Loucy (cell line): ENCODE results near the gene RPL15.
A peak's percentile ranks its signal among the peaks of the same experiment; 100 is the strongest.
"Not testable (repeated sequence)": the region's sequence is repeated elsewhere in the genome, so short reads cannot be mapped to it uniquely, and the experiment has no call there.

Source experiments
- H2AFZ ChIP-seq: fragments of 200-600 bp; sonication (generic); 2 replicates; pipeline ENCODE4 v1.6.0; 2016; ENCODE audit warnings: antibody characterized with exemption, mild to moderate bottlenecking, low read length, moderate library complexity
- H3F3A ChIP-seq: fragments of 200-600 bp; 2 replicates; pipeline ENCODE4 v1.6.0; 2016; ENCODE audit warnings: antibody characterized with exemption, low read depth, mild to moderate bottlenecking
- H3K27me3 ChIP-seq: fragments of 200-600 bp; sonication (generic); 2 replicates; pipeline ENCODE4 v1.6.1; 2014; ENCODE audit warnings: low read length, mild to moderate bottlenecking; ENCODE audit not compliant: insufficient read depth, poor library complexity, severe bottlenecking
- H3K36me3 ChIP-seq: fragments of 200-600 bp; sonication (generic); 2 replicates; pipeline ENCODE4 v1.6.1; 2016; ENCODE audit warnings: low read length; ENCODE audit not compliant: insufficient read depth
- H3K4me1 ChIP-seq: fragments of 200-600 bp; sonication (generic); 2 replicates; pipeline ENCODE4 v1.5.1; 2014; ENCODE audit warnings: low read length, mild to moderate bottlenecking; ENCODE audit not compliant: insufficient read depth, poor library complexity, severe bottlenecking
- H3K4me2 ChIP-seq: fragments of 200-600 bp; sonication (generic); 2 replicates; pipeline ENCODE4 v1.6.0; 2014; ENCODE audit warnings: antibody characterized with exemption, low read length, low read depth, mild to moderate bottlenecking; ENCODE audit not compliant: poor library complexity, severe bottlenecking
- H3K4me3 ChIP-seq: fragments of 200-600 bp; sonication (generic); 2 replicates; pipeline ENCODE4 v1.5.1; 2014; ENCODE audit warnings: low read length, mild to moderate bottlenecking, mixed read lengths; ENCODE audit not compliant: poor library complexity, severe bottlenecking
- H3K79me2 ChIP-seq: fragments of 200-600 bp; sonication (generic); 2 replicates; pipeline ENCODE4 v1.6.1; 2014; ENCODE audit warnings: low read length; ENCODE audit not compliant: insufficient read depth
- H3K9ac ChIP-seq: fragments of 200-600 bp; sonication (generic); 2 replicates; pipeline ENCODE4 v1.6.0; 2014; ENCODE audit warnings: mild to moderate bottlenecking, low read depth, low read length, moderate library complexity; ENCODE audit not compliant: poor library complexity, severe bottlenecking
- H3K9me2 ChIP-seq: fragments of 200-600 bp; sonication (generic); replicated peaks from 2 replicates; pipeline ENCODE4 v1.6.1; 2016; ENCODE audit warnings: low read depth, low read length, mixed read lengths
- H3K9me3 ChIP-seq: fragments of 200-600 bp; sonication (generic); 2 replicates; pipeline ENCODE4 v1.6.1; 2014; ENCODE audit warnings: mild to moderate bottlenecking, antibody characterized with exemption, low read length, low read depth; ENCODE audit not compliant: insufficient read depth
- H4K20me1 ChIP-seq: fragments of 200-600 bp; sonication (generic); 2 replicates; pipeline ENCODE4 v1.6.0; 2014; ENCODE audit warnings: antibody characterized with exemption, low read length, mild to moderate bottlenecking; ENCODE audit not compliant: insufficient read depth, poor library complexity, severe bottlenecking
- EZH2phosphoT487 ChIP-seq: fragments of 200-600 bp; IDR thresholded peaks from 2 replicates; pipeline ENCODE4 v1.6.1; 2018; ENCODE audit warnings: antibody characterized with exemption, mild to moderate bottlenecking, moderate library complexity, borderline replicate concordance
- TF ChIP-seq, protein P1 (sequence below): fragments of 200-600 bp; sonication (generic); conservative IDR thresholded peaks from 2 replicates; pipeline ENCODE4 v1.5.1; 2014; ENCODE audit warnings: mild to moderate bottlenecking, antibody characterized with exemption, low read length

RPL15 gene

DNA sequence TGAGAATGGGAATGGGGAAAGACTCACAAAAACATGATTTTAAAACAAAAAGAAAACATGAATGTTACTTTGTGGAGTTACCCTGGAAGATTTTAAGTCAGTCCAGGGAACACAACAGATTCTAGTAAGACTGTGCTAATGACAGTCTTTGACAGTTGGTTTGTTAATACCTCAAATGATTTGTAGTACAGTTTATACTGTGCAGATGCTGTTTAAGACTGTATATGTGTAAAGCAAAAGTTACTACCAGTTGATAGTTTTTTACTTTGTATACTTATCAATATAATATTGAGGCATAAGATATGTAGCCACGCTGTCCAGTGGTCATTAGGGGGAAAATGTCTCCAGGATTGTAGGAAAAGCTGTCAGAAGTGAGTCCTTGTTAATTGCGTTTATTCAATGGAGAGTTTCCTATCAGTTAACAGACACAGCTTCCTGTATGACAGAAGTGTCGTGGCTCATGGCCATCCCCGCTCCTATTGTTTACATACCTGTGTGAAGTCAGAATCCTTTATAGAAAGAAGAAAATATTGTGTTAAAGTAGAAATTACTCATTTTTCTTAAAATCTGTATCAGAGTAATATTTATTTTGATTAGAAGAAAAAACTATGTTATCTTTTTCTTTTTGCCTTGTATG, 36.1 kb upstream of the RPL15 start:
- Histone ChIP-seq H3K9ac (no peak overlapping the region), H3K4me3 (peak overlapping the region; percentile 11), H2AFZ (no peak overlapping the region), H3K9me2 (no peaks in the 10 kb centered on the region), H3K79me2 (peaks cover 95% of the 10 kb centered on the region), H3K36me3 (peaks cover 33% of the 10 kb centered on the region; the same call in 1 of the 2 replicates), H3K4me2 (peak overlapping the region; percentile 43), H4K20me1 (peaks cover 79% of the 10 kb centered on the region), H3K9me3 (no peaks in the 10 kb centered on the region), H3F3A (no peaks in the 10 kb centered on the region), H3K27me3 (no peaks in the 10 kb centered on the region), H3K4me1 (peaks cover 13% of the 10 kb centered on the region)
- TF ChIP-seq, protein P1, sequence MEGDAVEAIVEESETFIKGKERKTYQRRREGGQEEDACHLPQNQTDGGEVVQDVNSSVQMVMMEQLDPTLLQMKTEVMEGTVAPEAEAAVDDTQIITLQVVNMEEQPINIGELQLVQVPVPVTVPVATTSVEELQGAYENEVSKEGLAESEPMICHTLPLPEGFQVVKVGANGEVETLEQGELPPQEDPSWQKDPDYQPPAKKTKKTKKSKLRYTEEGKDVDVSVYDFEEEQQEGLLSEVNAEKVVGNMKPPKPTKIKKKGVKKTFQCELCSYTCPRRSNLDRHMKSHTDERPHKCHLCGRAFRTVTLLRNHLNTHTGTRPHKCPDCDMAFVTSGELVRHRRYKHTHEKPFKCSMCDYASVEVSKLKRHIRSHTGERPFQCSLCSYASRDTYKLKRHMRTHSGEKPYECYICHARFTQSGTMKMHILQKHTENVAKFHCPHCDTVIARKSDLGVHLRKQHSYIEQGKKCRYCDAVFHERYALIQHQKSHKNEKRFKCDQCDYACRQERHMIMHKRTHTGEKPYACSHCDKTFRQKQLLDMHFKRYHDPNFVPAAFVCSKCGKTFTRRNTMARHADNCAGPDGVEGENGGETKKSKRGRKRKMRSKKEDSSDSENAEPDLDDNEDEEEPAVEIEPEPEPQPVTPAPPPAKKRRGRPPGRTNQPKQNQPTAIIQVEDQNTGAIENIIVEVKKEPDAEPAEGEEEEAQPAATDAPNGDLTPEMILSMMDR, result no peak
- TF ChIP-seq EZH2phosphoT487, result no peak

DNA sequence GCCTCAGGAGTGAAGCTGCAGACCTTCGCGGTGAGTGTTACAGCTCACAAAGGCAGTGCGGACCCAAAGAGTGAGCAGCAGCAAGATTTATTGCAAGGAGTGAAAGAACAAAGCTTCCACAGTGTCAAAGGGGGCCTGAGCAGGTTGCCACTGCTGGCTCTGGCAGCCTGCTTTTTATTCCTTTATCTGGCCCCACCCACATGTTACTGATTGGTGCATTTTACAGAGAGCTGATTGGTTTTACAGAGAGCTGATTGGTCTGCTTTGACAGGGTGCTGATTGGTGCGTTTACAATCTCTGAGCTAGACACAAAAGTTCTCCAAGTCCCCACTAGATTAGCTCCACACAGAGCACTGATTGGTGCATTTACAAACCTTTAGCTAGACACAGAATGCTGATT, 34.9 kb upstream of the RPL15 start:
- peak overlapping the region; percentile 43 for H3K4me2 ChIP-seq
- not testable (repeated sequence) for H3K9me2 ChIP-seq, H2AFZ ChIP-seq, H3F3A ChIP-seq, H3K27me3 ChIP-seq, H3K9me3 ChIP-seq, H3K9ac ChIP-seq
- H3K4me1 ChIP-seq, result peaks cover 13% of the 10 kb centered on the region
- H3K79me2 ChIP-seq, result peaks cover 94% of the 10 kb centered on the region
- peaks cover 37% of the 10 kb centered on the region; the same call in 1 of the 2 replicates for H3K36me3 ChIP-seq
- H3K4me3 ChIP-seq, result peak overlapping the region; percentile 11
- peaks cover 79% of the 10 kb centered on the region for H4K20me1 ChIP-seq

DNA sequence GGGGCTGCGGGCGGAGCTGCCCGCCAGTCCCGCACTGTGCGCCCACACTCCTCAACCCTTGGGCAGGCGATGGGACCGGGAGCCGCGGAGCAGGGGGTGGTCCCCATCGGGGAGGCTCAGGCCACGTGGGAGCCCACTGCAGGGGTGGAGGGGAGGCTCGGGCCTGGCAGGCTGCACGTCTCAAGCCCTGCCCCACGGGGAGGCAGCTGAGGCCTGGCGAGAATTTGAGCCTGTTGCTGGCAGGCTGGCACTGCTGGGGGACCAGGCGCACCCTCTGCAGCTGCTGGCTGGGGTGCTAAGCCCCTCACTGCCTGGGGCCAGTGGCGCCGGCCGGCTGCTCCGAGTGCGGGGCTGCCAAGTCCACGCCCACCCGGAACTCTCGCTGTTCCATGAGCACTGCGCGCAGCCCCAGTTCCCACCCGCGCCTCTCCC, 34.4 kb upstream of the RPL15 start:
- H3K36me3 ChIP-seq, result peaks cover 40% of the 10 kb centered on the region; the same call in 1 of the 2 replicates
- H3K4me3 ChIP-seq, result no peak overlapping the region
- H3K9me3 ChIP-seq, result no peaks in the 10 kb centered on the region
- no peaks in the 10 kb centered on the region for H3F3A ChIP-seq
- H3K27me3 ChIP-seq, result no peaks in the 10 kb centered on the region
- no peak overlapping the region for H2AFZ ChIP-seq
- no peak overlapping the region for H3K9ac ChIP-seq
- H3K4me1 ChIP-seq, result peaks cover 13% of the 10 kb centered on the region
- H3K79me2 ChIP-seq, result peaks cover 94% of the 10 kb centered on the region
- no peak overlapping the region for H3K4me2 ChIP-seq
- H3K9me2 ChIP-seq, result no peaks in the 10 kb centered on the region
- TF ChIP-seq EZH2phosphoT487, result no peak
- TF ChIP-seq, protein P1, result no peak
- peaks cover 78% of the 10 kb centered on the region for H4K20me1 ChIP-seq

DNA sequence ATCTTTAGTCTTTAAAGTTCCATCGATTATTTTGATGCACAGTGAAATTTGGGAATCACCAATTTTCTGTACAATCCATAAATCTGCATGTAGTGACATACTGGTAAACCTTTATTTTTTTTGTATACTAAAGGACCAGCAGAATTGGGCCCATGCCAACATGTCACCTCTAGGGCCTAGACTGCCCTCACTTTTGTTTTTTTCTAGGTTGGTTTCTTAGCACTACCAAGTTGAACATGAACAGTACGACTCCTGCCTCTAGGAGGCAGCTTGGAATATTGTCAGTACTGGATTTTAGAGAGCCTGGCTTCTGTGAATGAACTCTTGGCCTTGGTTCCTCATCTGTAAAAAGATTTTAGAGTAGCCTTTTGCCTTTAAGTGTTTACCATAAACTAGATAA, 32.5 kb upstream of the RPL15 start:
- Histone ChIP-seq H3K9me2 (no peaks in the 10 kb centered on the region), H3K79me2 (peaks cover 93% of the 10 kb centered on the region), H3K4me1 (peaks cover 13% of the 10 kb centered on the region), H3K27me3 (no peaks in the 10 kb centered on the region), H3K36me3 (peaks cover 49% of the 10 kb centered on the region; the same call in 1 of the 2 replicates), H2AFZ (no peak overlapping the region), H3K9me3 (no peaks in the 10 kb centered on the region), H3K4me2 (no peak overlapping the region), H3F3A (no peaks in the 10 kb centered on the region), H3K9ac (no peak overlapping the region), H3K4me3 (no peak overlapping the region), H4K20me1 (peaks cover 82% of the 10 kb centered on the region)
- TF ChIP-seq, protein P1, result peak; percentile 19; the same call in 1 of the 2 replicates
- no peak for TF ChIP-seq EZH2phosphoT487
